ENCODE results near the gene JAKMIP2. TPM values are rescaled to one million over a fixed set of nuclear protein-coding genes. Genes with fewer than 3 reads are reported as not detected.

JAKMIP2 gene
- total and polyA plus RNA-seq, 9 donors = 2.0 to 4.6 (median 2.3) TPM

DNA sequence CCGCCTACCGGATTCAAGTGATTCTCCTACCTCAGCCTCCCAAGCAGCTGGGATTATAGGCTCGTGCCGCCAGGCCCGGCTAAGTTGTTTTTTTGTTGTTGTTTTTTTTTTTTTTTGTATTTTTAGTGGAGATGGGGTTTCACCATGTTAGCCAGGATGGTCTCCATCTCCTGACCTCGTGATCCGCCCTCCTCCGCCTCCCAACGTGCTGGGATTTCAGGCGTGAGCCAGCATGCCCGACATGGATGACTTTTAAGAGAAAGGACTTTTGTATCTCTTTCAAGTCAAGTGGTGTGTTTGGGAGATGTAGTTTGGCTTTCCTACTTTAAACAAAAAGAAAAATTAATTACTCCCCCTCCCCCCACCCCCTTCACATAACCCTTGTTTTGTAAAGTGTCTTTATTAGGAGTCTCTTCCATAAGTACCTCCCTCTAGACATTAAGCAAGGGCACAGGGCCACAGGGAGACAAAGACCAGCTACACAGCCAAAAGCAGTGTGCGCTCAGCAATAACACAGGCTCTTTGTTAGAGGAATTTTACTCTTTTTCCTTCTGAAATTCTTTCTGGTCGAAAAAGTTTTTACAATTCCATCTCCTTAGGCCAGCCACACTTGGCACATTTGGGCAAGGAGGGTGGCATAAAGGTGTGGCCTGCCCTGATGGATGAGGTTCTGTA, 31.2 kb downstream of the JAKMIP2 start:
- Histone ChIP-seq H3K27me3 (ENCODE audit: control insufficient read depth, insufficient read depth, low read length) (no peaks in the 10 kb centered on the region), H3K9me3 (replicated peaks; ENCODE audit: control insufficient read depth, low read depth, low read length) (no peaks in the 10 kb centered on the region), H3K27ac (ENCODE audit: low read length) (no peak overlapping the region), H3K4me1 (ENCODE audit: control insufficient read depth, insufficient read depth, low read length) (no peaks in the 10 kb centered on the region), H3K36me3 (ENCODE audit: control insufficient read depth, insufficient read depth, low read length) (no peaks in the 10 kb centered on the region), H3K4me3 (ENCODE audit: low read length) (no peak overlapping the region)
- no peak for DNase-seq
- WGBS (ENCODE audit: insufficient coverage) = 100% methylated on average over 3 of the region's 13 CpGs

DNA sequence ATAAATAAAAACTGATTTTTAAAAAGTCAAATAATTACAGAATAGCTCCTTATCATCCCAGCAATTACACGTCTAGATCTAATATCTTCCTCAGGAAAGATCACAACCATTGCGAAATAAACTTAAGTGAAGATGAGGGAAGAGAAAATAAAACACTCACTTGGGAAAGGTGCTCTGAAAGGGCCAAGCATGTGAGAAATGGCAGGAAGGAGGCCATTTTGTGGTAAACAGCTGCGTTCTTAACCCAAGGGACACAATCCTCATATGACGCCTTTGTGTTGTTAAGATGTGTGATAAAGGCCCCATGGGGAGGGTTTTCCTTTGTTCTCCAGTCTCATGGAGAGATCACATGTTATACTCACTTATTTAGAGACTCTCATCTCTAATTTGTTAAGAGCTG, 32.5 kb downstream of the JAKMIP2 start:
- Histone ChIP-seq H3K4me3 (ENCODE audit: low read length) (no peak overlapping the region), H3K4me1 (ENCODE audit: control insufficient read depth, insufficient read depth, low read length) (no peaks in the 10 kb centered on the region), H3K9me3 (replicated peaks; ENCODE audit: control insufficient read depth, low read depth, low read length) (no peaks in the 10 kb centered on the region), H3K27ac (ENCODE audit: low read length) (no peak overlapping the region), H3K27me3 (ENCODE audit: control insufficient read depth, insufficient read depth, low read length) (no peaks in the 10 kb centered on the region), H3K36me3 (ENCODE audit: control insufficient read depth, insufficient read depth, low read length) (no peaks in the 10 kb centered on the region)
- DNase-seq = no peak
- WGBS (ENCODE audit: insufficient coverage) = no CpG with 5 or more reads among the region's 4 CpGs

DNA sequence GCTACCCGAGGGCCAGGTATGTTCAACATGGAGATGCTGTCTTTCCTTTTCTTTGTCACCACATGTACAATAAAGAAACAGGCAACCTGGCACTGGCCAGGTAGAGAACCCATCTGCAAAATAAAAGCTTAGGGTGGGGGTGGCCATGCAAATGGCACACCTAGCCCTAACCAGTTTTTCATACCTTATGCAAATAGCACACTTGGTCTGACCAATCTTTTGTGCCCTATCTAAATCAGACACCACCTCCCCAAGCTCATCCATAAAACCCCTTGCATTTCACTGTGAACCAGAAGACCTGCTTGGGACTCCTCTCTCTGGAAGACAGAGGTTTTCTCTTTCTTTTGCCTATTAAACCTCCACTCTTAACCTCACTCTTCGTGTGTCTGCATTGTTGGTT, 33.9 kb downstream of the JAKMIP2 start:
- no peak for DNase-seq
- H3K4me3 ChIP-seq (ENCODE audit: low read length) = no peak overlapping the region
- H3K27ac ChIP-seq (ENCODE audit: low read length) = no peak overlapping the region
- H3K27me3 ChIP-seq (ENCODE audit: control insufficient read depth, insufficient read depth, low read length) = no peaks in the 10 kb centered on the region
- H3K9me3 ChIP-seq (replicated peaks; ENCODE audit: control insufficient read depth, low read depth, low read length) = no peaks in the 10 kb centered on the region
- H3K4me1 ChIP-seq (ENCODE audit: control insufficient read depth, insufficient read depth, low read length) = no peaks in the 10 kb centered on the region
- 100% methylated on average over 1 of the region's 2 CpGs for WGBS (ENCODE audit: insufficient coverage)
- H3K36me3 ChIP-seq (ENCODE audit: control insufficient read depth, insufficient read depth, low read length) = no peaks in the 10 kb centered on the region

DNA sequence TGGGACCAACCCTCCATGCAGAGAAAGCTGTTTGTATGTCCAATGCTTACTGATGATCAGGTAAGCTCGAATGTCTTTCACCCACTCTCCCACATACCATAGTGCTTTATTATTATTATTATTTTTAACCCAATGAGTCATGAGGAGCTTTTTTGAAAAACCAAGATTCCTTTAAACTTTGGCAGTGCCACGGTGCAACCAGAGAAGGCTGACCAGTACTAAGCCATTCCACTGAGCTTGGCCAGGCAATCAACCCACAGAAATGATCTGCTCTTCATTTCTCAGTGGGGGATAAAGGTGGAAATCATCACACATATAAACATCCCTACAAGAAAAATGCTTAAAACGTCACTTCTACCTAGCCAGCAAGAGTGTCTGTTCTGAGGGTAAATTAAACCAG, 35.5 kb downstream of the JAKMIP2 start:
- H3K4me1 ChIP-seq (ENCODE audit: control insufficient read depth, insufficient read depth, low read length) = no peaks in the 10 kb centered on the region
- no peak overlapping the region for H3K27ac ChIP-seq (ENCODE audit: low read length)
- H3K4me3 ChIP-seq (ENCODE audit: low read length) = no peak overlapping the region
- H3K36me3 ChIP-seq (ENCODE audit: control insufficient read depth, insufficient read depth, low read length) = no peaks in the 10 kb centered on the region
- H3K9me3 ChIP-seq (replicated peaks; ENCODE audit: control insufficient read depth, low read depth, low read length) = no peaks in the 10 kb centered on the region
- DNase-seq = no peak
- WGBS (ENCODE audit: insufficient coverage) = 100% methylated on average over 1 of the region's 3 CpGs
- H3K27me3 ChIP-seq (ENCODE audit: control insufficient read depth, insufficient read depth, low read length) = no peaks in the 10 kb centered on the region

DNA sequence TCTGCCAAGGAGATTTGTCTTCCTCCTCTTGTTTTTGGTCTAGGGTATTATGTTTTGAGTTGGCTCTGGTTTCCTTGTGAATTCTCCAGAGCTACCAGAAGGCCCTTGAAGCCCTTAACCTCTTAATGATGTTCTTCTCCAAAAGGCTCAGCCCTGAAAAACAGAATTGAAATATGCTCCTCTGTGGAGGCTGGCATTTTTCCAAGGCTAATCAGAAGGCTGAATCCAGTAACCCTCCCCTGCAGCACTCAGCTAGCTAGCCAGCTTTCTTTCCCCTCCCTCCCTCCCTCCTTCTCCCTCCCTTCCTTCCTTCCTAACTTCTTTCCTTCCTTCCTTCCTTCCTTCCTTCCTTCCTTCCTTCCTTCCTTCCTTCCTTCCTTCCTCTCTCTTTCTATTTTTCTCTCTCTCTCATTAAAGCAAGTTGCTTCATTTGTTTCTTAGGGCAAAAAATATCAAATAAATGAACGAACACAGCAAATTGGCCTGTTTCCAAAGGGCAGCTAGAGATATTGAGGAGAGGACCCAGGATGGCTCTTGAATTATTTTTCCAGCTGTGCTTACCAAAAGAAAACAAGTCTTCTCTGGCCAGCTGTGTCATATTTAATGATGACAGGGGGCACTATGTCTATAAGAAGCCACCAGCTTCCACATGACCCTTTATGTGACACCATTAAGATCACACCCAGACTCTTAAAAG, 38.7 kb downstream of the JAKMIP2 start:
- Histone ChIP-seq H3K9me3 (replicated peaks; ENCODE audit: control insufficient read depth, low read depth, low read length) (no peaks in the 10 kb centered on the region), H3K27ac (ENCODE audit: low read length) (no peak overlapping the region), H3K27me3 (ENCODE audit: control insufficient read depth, insufficient read depth, low read length) (no peaks in the 10 kb centered on the region), H3K36me3 (ENCODE audit: control insufficient read depth, insufficient read depth, low read length) (no peaks in the 10 kb centered on the region), H3K4me1 (ENCODE audit: control insufficient read depth, insufficient read depth, low read length) (no peaks in the 10 kb centered on the region), H3K4me3 (ENCODE audit: low read length) (no peak overlapping the region)
- DNase-seq = peak; percentile 71
- WGBS (ENCODE audit: insufficient coverage) = no CpG with 5 or more reads among the region's 1 CpG

DNA sequence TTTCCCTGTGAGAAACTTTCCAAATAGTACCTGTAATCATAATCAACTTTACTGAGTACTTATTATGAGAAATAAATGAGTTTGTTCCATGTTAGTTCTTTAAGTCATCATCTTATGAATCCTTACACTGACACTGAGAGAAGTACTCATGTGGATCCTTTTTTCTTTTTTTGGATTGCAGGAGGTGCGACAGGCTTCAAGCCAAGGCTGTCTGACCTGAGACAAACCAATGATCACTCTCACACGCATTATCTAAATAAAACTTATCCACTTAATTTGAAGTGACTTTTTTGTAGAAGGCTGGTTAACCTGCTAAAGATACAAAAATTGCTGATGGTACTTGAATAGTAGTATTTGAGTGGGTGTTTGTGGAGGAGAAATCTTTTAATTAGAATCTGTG, 39.5 kb downstream of the JAKMIP2 start:
- no peaks in the 10 kb centered on the region for H3K27me3 ChIP-seq (ENCODE audit: control insufficient read depth, insufficient read depth, low read length)
- no peaks in the 10 kb centered on the region for H3K36me3 ChIP-seq (ENCODE audit: control insufficient read depth, insufficient read depth, low read length)
- no peak overlapping the region for H3K27ac ChIP-seq (ENCODE audit: low read length)
- no peak for DNase-seq
- H3K4me3 ChIP-seq (ENCODE audit: low read length) = no peak overlapping the region
- no CpG with 5 or more reads among the region's 2 CpGs for WGBS (ENCODE audit: insufficient coverage)
- no peaks in the 10 kb centered on the region for H3K9me3 ChIP-seq (replicated peaks; ENCODE audit: control insufficient read depth, low read depth, low read length)
- no peaks in the 10 kb centered on the region for H3K4me1 ChIP-seq (ENCODE audit: control insufficient read depth, insufficient read depth, low read length)

DNA sequence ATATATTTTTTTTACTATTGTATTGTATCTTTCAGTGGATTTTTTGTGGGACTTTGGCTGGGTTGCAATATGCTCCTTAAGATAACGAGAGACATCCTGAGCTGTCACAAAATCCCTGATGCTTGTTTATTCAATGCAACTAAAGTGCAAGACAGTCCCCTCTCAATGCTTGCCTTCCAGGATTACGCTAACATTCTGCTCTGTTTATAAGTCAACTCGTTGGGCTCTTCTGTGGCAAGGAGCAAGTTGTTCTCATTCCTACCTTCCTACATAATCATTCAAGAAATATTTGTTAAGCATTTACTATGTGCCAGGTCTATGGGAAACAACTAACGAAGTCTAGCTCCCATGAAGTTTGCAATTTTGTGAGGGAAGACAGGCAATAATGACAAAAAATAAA, 40.4 kb downstream of the JAKMIP2 start:
- 100% methylated on average over 2 of the region's 4 CpGs for WGBS (ENCODE audit: insufficient coverage)
- H3K36me3 ChIP-seq (ENCODE audit: control insufficient read depth, insufficient read depth, low read length) = no peaks in the 10 kb centered on the region
- no peaks in the 10 kb centered on the region for H3K4me1 ChIP-seq (ENCODE audit: control insufficient read depth, insufficient read depth, low read length)
- no peak overlapping the region for H3K27ac ChIP-seq (ENCODE audit: low read length)
- no peaks in the 10 kb centered on the region for H3K9me3 ChIP-seq (replicated peaks; ENCODE audit: control insufficient read depth, low read depth, low read length)
- no peak for DNase-seq
- no peak overlapping the region for H3K4me3 ChIP-seq (ENCODE audit: low read length)
- H3K27me3 ChIP-seq (ENCODE audit: control insufficient read depth, insufficient read depth, low read length) = no peaks in the 10 kb centered on the region

DNA sequence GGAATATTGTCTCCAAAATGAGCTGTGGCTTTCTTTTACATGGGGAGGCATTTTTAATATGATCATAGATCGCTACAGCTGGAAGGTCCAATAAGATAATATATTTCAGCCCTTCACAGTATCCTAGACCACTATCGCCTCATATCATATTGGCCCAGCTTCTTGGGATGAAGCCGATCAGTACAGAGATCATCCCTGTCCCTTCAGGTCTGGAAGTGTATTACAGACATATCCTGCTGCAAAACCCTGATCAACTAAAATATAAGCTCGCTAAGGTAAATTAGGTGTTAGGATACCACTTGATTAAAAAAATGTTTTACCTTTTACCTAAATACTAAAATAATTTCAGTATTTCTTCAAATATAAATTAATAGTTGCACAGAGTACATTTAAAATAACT, 41.7 kb downstream of the JAKMIP2 start:
- Histone ChIP-seq H3K27me3 (ENCODE audit: control insufficient read depth, insufficient read depth, low read length) (no peaks in the 10 kb centered on the region), H3K9me3 (replicated peaks; ENCODE audit: control insufficient read depth, low read depth, low read length) (no peaks in the 10 kb centered on the region), H3K4me1 (ENCODE audit: control insufficient read depth, insufficient read depth, low read length) (no peaks in the 10 kb centered on the region), H3K4me3 (ENCODE audit: low read length) (no peak overlapping the region), H3K36me3 (ENCODE audit: control insufficient read depth, insufficient read depth, low read length) (no peaks in the 10 kb centered on the region), H3K27ac (ENCODE audit: low read length) (no peak overlapping the region)
- no peak for DNase-seq
- no CpG with 5 or more reads among the region's 4 CpGs for WGBS (ENCODE audit: insufficient coverage)

DNA sequence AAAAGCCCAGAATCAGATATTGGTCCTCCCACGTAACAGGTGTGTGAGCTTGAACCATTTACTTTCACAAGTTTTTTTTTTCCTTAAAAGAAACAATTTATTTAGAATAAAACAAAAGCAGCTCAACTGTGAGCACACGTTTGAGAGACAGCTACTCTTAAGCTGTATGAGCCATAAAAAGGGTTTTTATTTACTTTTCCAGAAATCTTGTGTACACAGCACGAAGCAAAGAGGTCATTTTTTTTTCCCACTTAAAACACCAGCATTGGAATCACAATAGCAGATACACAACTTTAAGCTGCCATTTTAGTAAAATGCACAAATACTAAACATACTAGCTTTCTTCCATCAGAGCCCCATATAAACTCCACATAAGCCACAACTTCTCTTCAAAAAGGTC, 44.6 kb downstream of the JAKMIP2 start:
- H3K9me3 ChIP-seq (replicated peaks; ENCODE audit: control insufficient read depth, low read depth, low read length) = no peaks in the 10 kb centered on the region
- no peaks in the 10 kb centered on the region for H3K36me3 ChIP-seq (ENCODE audit: control insufficient read depth, insufficient read depth, low read length)
- no peak overlapping the region for H3K4me3 ChIP-seq (ENCODE audit: low read length)
- DNase-seq = no peak
- H3K4me1 ChIP-seq (ENCODE audit: control insufficient read depth, insufficient read depth, low read length) = no peaks in the 10 kb centered on the region
- 80% methylated on average over 1 of the region's 3 CpGs for WGBS (ENCODE audit: insufficient coverage)
- H3K27me3 ChIP-seq (ENCODE audit: control insufficient read depth, insufficient read depth, low read length) = no peaks in the 10 kb centered on the region
- no peak overlapping the region for H3K27ac ChIP-seq (ENCODE audit: low read length)

DNA sequence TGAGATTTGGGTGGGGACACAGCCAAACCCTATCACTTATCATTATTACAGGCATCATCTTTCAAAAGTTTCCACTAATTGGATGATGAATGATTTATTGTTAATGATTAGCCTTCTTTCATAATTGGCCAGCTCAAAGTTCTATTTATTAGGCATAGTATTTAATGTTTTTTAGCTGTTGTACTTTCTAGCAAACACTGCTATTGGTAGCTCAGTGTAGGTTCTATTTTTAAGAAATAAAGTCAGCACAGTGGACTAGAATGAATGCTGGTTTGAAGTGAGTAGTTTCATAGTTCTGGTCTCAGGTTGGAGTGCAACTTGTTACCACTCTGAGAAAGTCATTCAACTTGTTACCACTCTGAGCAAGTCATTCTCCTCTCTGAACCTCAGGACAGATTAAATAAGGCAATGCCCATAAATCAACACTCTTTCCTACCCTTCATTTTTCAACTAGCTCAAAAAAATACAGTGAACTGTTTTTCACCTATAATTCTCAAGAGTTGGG, 46.9 kb downstream of the JAKMIP2 start:
- no peak for DNase-seq
- Histone ChIP-seq H3K4me3 (ENCODE audit: low read length) (no peak overlapping the region), H3K27ac (ENCODE audit: low read length) (no peak overlapping the region), H3K36me3 (ENCODE audit: control insufficient read depth, insufficient read depth, low read length) (no peaks in the 10 kb centered on the region), H3K9me3 (replicated peaks; ENCODE audit: control insufficient read depth, low read depth, low read length) (no peaks in the 10 kb centered on the region), H3K27me3 (ENCODE audit: control insufficient read depth, insufficient read depth, low read length) (no peaks in the 10 kb centered on the region), H3K4me1 (ENCODE audit: control insufficient read depth, insufficient read depth, low read length) (no peaks in the 10 kb centered on the region)
